A673 (cell line): ENCODE results near the gene BLID. TPM values are rescaled to one million over a fixed set of nuclear protein-coding genes. Genes with fewer than 3 reads are reported as not detected.

Experiments
- BruUV-seq: library from RNA; stranded (reverse); fragments of 400-500 nt; replicated peaks from 2 replicates; lab custom pipeline; 2021; lab: Mats Ljungman, UMichigan
- CTCF ChIA-PET: fragments of 300-600 bp; sonication (Branson Sonifier 250); formaldehyde crosslinking; loops from one replicate; lab custom pipeline; 2022; ENCODE audit warnings: antibody characterized with exemption; lab: Charles Lee
- POLR2A ChIA-PET: fragments of 300-600 bp; sonication (Branson Sonifier 250); formaldehyde crosslinking; loops from one replicate; lab custom pipeline; 2022; ENCODE audit warnings: antibody characterized with exemption; ENCODE audit not compliant: low non-redundant PET; lab: Charles Lee
- DNase-seq: peaks from one replicate; pipeline ENCODE4 v3.0.0-alpha.2; 2015; ENCODE audit warnings: low spot score
- H3K27ac ChIP-seq: fragments of 200-600 bp; sonication (generic); 2 replicates; pipeline ENCODE4 v1.5.1; 2016; ENCODE audit warnings: mixed run types, low read depth, mild to moderate bottlenecking, mixed read lengths, antibody characterized with exemption, low read length; ENCODE audit not compliant: poor library complexity, severe bottlenecking
- H3K27me3 ChIP-seq: fragments of 200-600 bp; sonication (generic); replicated peaks from 2 replicates; pipeline ENCODE4 v1.6.1; 2017; ENCODE audit warnings: mixed run types, low read depth, mild to moderate bottlenecking, mixed read lengths, antibody characterized with exemption, low read length; ENCODE audit not compliant: insufficient read depth, poor library complexity
- H3K36me3 ChIP-seq: fragments of 200-600 bp; sonication (generic); 2 replicates; pipeline ENCODE4 v1.6.1; 2016; ENCODE audit warnings: mixed run types, mild to moderate bottlenecking, mixed read lengths, antibody characterized with exemption, low read length; ENCODE audit not compliant: insufficient read depth, poor library complexity, severe bottlenecking
- H3K4me1 ChIP-seq: fragments of 200-600 bp; sonication (generic); 2 replicates; pipeline ENCODE4 v1.6.1; 2017; ENCODE audit warnings: mixed run types, mild to moderate bottlenecking, mixed read lengths, antibody characterized with exemption, low read length; ENCODE audit not compliant: insufficient read depth, poor library complexity, severe bottlenecking
- H3K4me3 ChIP-seq: fragments of 200-600 bp; sonication (generic); 2 replicates; pipeline ENCODE4 v1.5.1; 2016; ENCODE audit warnings: low read depth, mixed run types, mild to moderate bottlenecking, mixed read lengths, low read length; ENCODE audit not compliant: poor library complexity, severe bottlenecking
- H3K9me3 ChIP-seq: fragments of 200-600 bp; sonication (generic); 2 replicates; pipeline ENCODE4 v1.6.1; 2016; ENCODE audit warnings: mixed run types, low read depth, mild to moderate bottlenecking, mixed read lengths, antibody characterized with exemption, low read length; ENCODE audit not compliant: poor library complexity, severe bottlenecking
- EZH2 ChIP-seq: fragments of 200-600 bp; sonication (generic); IDR thresholded peaks from 2 replicates; pipeline ENCODE4 v1.6.1; 2017; ENCODE audit warnings: borderline replicate concordance, low read depth, mild to moderate bottlenecking, mixed read lengths, antibody characterized with exemption, low read length; ENCODE audit not compliant: poor library complexity, severe bottlenecking
- intact Hi-C: fragments of 100-400 bp; cut with micrococcal nuclease; formaldehyde crosslinking; loops from one replicate; pipeline ENCODE4 v1.10.0; 2022; ENCODE audit not compliant: unreplicated experiment
- total RNA-seq: library from RNA; stranded (reverse); gene quantifications from 2 replicates; pipeline ENCODE4 v1.2.3, GENCODE V29; 2021
- TF ChIP-seq, protein P1 (sequence below): fragments of 300-800, 200-600 bp; sonication (generic); conservative IDR thresholded peaks from 2 replicates; pipeline ENCODE4 v1.5.1; 2017; ENCODE audit warnings: low read depth, mild to moderate bottlenecking, antibody characterized with exemption, low read length, moderate library complexity, mixed read lengths

BLID gene
- total RNA-seq, 1 experiment from 2014 or later = 0.82 TPM

GRCh38 chr11:122126024-122126688, 10.1 kb upstream of the BLID start:
- Histone ChIP-seq H3K4me3 (no peak overlapping the region), H3K27me3 (no peaks in the 10 kb centered on the region), H3K9me3 (no peaks in the 10 kb centered on the region), H3K4me1 (peaks cover 2% of the 10 kb centered on the region), H3K36me3 (no peaks in the 10 kb centered on the region), H3K27ac (no peak overlapping the region)
- DNase-seq = no peak
- CTCF ChIA-PET = no interaction called here
- intact Hi-C loops = no loop called here
- TF ChIP-seq EZH2 = no peak
- TF ChIP-seq, protein P1, sequence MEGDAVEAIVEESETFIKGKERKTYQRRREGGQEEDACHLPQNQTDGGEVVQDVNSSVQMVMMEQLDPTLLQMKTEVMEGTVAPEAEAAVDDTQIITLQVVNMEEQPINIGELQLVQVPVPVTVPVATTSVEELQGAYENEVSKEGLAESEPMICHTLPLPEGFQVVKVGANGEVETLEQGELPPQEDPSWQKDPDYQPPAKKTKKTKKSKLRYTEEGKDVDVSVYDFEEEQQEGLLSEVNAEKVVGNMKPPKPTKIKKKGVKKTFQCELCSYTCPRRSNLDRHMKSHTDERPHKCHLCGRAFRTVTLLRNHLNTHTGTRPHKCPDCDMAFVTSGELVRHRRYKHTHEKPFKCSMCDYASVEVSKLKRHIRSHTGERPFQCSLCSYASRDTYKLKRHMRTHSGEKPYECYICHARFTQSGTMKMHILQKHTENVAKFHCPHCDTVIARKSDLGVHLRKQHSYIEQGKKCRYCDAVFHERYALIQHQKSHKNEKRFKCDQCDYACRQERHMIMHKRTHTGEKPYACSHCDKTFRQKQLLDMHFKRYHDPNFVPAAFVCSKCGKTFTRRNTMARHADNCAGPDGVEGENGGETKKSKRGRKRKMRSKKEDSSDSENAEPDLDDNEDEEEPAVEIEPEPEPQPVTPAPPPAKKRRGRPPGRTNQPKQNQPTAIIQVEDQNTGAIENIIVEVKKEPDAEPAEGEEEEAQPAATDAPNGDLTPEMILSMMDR = no peak
- POLR2A ChIA-PET = no interaction called here
- no TSS peak for BruUV-seq

- CTCF ChIA-PET = interaction anchor here (1.0 kb wide), 1 partner anchor 455 kb away, joined by 3 read pairs; no protein-coding TSS in a partner anchor
- no peaks in the 10 kb centered on the region for H3K27me3 ChIP-seq
- H3K4me1 ChIP-seq = no peaks in the 10 kb centered on the region
- H3K4me3 ChIP-seq = no peak overlapping the region
- DNase-seq = no peak
- intact Hi-C loops = no loop called here
- no peaks in the 10 kb centered on the region for H3K36me3 ChIP-seq
- no TSS peak for BruUV-seq
- no peaks in the 10 kb centered on the region for H3K9me3 ChIP-seq
- POLR2A ChIA-PET = no interaction called here
- TF ChIP-seq EZH2 = no peak
- TF ChIP-seq, protein P1 = no peak
- no peak overlapping the region for H3K27ac ChIP-seq
These were observed 7.4 kb upstream of the BLID start for GRCh38 chr11:122123263-122123929.

GRCh38 chr11:122122179-122122578, 6.2 kb upstream of the BLID start:
- CTCF ChIA-PET = no interaction called here
- no peaks in the 10 kb centered on the region for H3K27me3 ChIP-seq
- no peak overlapping the region for H3K4me3 ChIP-seq
- no peak overlapping the region for H3K27ac ChIP-seq
- no peaks in the 10 kb centered on the region for H3K9me3 ChIP-seq
- no peaks in the 10 kb centered on the region for H3K36me3 ChIP-seq
- DNase-seq = no peak
- intact Hi-C loops = no loop called here
- POLR2A ChIA-PET = no interaction called here
- no peak for TF ChIP-seq EZH2
- no peaks in the 10 kb centered on the region for H3K4me1 ChIP-seq
- BruUV-seq = no TSS peak
